Glutamatergic neuron (in vitro differentiated cells): ENCODE results near the gene PIK3C2G. TPM values are rescaled to one million over a fixed set of nuclear protein-coding genes. Genes with fewer than 3 reads are reported as not detected.

Experiments used
- DNase-seq: peaks from one replicate; pipeline ENCODE4 v3.0.0; 2022
- H3K27ac Mint-ChIP-seq: one replicate; pipeline ENCODE4 v1.8.0; 2020; ENCODE audit warnings: mild to moderate bottlenecking, mixed read lengths, inconsistent platforms; ENCODE audit not compliant: unreplicated experiment
- H3K27me3 Mint-ChIP-seq: one replicate; pipeline ENCODE4 v1.8.0; 2020; ENCODE audit warnings: mild to moderate bottlenecking, moderate library complexity, mixed read lengths, inconsistent platforms; ENCODE audit not compliant: unreplicated experiment
- H3K36me3 Mint-ChIP-seq: one replicate; pipeline ENCODE4 v1.8.0; 2020; ENCODE audit warnings: mild to moderate bottlenecking, mixed read lengths, inconsistent platforms; ENCODE audit not compliant: unreplicated experiment
- H3K4me1 Mint-ChIP-seq: one replicate; pipeline ENCODE4 v1.8.0; 2020; ENCODE audit warnings: mild to moderate bottlenecking, low read depth, mixed read lengths, inconsistent platforms; ENCODE audit not compliant: unreplicated experiment
- H3K4me3 Mint-ChIP-seq: one replicate; pipeline ENCODE4 v1.8.0; 2020; ENCODE audit warnings: mild to moderate bottlenecking, mixed read lengths, inconsistent platforms; ENCODE audit not compliant: unreplicated experiment
- H3K9me3 Mint-ChIP-seq: one replicate; pipeline ENCODE4 v1.8.0; 2020; ENCODE audit warnings: mild to moderate bottlenecking, moderate library complexity, mixed read lengths, inconsistent platforms; ENCODE audit not compliant: unreplicated experiment
- CTCF ChIP-seq: fragments of 200-600 bp; sonication (generic); IDR thresholded peaks from one replicate; pipeline ENCODE4 v1.5.0; 2021; ENCODE audit not compliant: partially characterized antibody, unreplicated experiment
- total RNA-seq: library from RNA; stranded (reverse); fragmentation: NEBNext Ultra II Directional; extraction: Animal tissue kit (Norgen Biotek cat#: 25700); gene quantifications from one replicate; pipeline ENCODE4 v1.2.1, GENCODE V29; 2021; ENCODE audit not compliant: unreplicated experiment

PIK3C2G gene
- total RNA-seq, 1 donor from 2014 or later = not detected

DNA sequence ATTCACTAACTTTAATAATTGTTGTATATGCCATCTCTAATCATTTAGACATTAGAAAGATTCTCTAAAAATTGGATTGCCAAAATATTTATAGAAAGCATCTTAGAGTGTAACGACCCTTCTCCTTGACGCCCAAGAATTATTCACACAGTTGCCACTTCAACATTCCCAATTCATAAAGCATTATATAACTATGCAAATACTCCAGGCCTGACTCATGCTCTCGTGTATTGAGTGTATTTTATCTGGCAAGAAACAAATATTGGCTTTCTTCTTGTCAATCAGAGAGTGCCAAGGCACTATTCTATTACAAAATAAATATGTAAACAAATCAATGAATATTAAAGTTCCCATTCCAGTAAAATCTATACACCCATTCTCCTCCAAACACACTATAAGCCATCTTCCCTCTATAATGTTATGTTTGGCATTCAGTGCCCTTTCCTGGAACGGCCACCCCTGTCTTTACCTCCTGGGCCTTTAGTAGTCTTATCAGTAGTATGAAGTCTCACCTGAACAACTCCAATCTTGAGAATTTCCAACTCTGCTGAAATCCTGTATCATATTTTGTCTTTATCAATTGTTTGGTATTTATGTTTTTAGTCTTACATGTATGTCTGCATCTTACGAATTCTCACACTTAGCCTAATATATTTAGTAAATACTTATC lies 182.6 kb downstream of the PIK3C2G start:
- Mint-ChIP-seq H3K4me3 (no peak overlapping the region), H3K36me3 (no peaks in the 10 kb centered on the region), H3K27ac (no peak overlapping the region), H3K9me3 (no peaks in the 10 kb centered on the region), H3K4me1 (no peaks in the 10 kb centered on the region), H3K27me3 (peaks cover 2% of the 10 kb centered on the region)
- DNase-seq = no peak
- TF ChIP-seq CTCF = no peak

GRCh38 chr12:18446061-18446644 lies 184.8 kb downstream of the PIK3C2G start:
- no peaks in the 10 kb centered on the region for H3K4me1 Mint-ChIP-seq
- peaks cover 2% of the 10 kb centered on the region for H3K27me3 Mint-ChIP-seq
- H3K36me3 Mint-ChIP-seq = no peaks in the 10 kb centered on the region
- H3K4me3 Mint-ChIP-seq = no peak overlapping the region
- no peak for TF ChIP-seq CTCF
- no peaks in the 10 kb centered on the region for H3K9me3 Mint-ChIP-seq
- no peak for DNase-seq
- H3K27ac Mint-ChIP-seq = no peak overlapping the region

- no peaks in the 10 kb centered on the region for H3K4me1 Mint-ChIP-seq
- DNase-seq = no peak
- H3K9me3 Mint-ChIP-seq = peaks cover 7% of the 10 kb centered on the region
- TF ChIP-seq CTCF = no peak
- H3K27ac Mint-ChIP-seq = no peak overlapping the region
- peaks cover 2% of the 10 kb centered on the region for H3K27me3 Mint-ChIP-seq
- no peak overlapping the region for H3K4me3 Mint-ChIP-seq
- H3K36me3 Mint-ChIP-seq = peaks cover 14% of the 10 kb centered on the region
These were observed 193.0 kb downstream of the PIK3C2G start for GRCh38 chr12:18454330-18454729.

DNA sequence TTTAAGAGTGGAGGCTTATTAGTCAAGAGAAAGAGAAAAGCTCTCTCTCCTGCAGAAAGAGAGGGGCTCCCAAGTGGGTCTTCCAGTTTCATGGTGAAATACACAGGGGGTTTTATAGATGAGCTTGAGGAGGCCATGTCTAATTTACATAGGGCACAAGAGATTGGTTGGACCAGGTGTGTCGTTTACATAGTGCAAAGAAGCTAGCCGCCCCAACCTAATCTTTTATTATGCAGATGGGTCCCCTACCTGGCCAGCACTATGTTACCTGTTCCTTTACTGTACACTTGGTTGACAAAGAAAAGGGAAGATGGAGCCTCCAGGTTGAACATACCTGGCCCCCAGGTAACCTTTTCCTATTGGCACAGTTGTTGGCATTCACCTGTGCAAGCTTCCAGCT lies 195.0 kb downstream of the PIK3C2G start:
- Mint-ChIP-seq H3K4me1 (no peaks in the 10 kb centered on the region), H3K27ac (no peak overlapping the region), H3K4me3 (no peak overlapping the region), H3K36me3 (peaks cover 14% of the 10 kb centered on the region), H3K27me3 (peaks cover 2% of the 10 kb centered on the region), H3K9me3 (peaks cover 7% of the 10 kb centered on the region)
- TF ChIP-seq CTCF = no peak
- DNase-seq = no peak

- peaks cover 2% of the 10 kb centered on the region for H3K27me3 Mint-ChIP-seq
- no peak for TF ChIP-seq CTCF
- H3K4me3 Mint-ChIP-seq = no peak overlapping the region
- no peaks in the 10 kb centered on the region for H3K4me1 Mint-ChIP-seq
- H3K9me3 Mint-ChIP-seq = peaks cover 7% of the 10 kb centered on the region
- H3K27ac Mint-ChIP-seq = no peak overlapping the region
- peaks cover 11% of the 10 kb centered on the region for H3K36me3 Mint-ChIP-seq
- no peak for DNase-seq
These were observed 196.0 kb downstream of the PIK3C2G start for GRCh38 chr12:18457362-18457761.
